CD4-positive, alpha-beta T cell treated with Interleukin-15 for 4 hours (primary cell): ENCODE data around the gene CACYBP.
"Not testable (repeated sequence)": the region's sequence is repeated elsewhere in the genome, so short reads cannot be mapped to it uniquely, and the experiment has no call there.

Experiments
- DNase-seq: peaks from one replicate; pipeline ENCODE4 v3.0.0-alpha.2; 2020; ENCODE audit warnings: low spot score

CACYBP gene

GRCh38 chr1:175009532-175009931 lies 9.8 kb downstream of the CACYBP start:
- DNase-seq, result no peak

- no peak for DNase-seq
Measured at GRCh38 chr1:175013445-175013844, 13.7 kb downstream of the CACYBP start.

- DNase-seq, result no peak
Measured at GRCh38 chr1:175015243-175015642, 15.5 kb downstream of the CACYBP start.

- no peak for DNase-seq
Measured at GRCh38 chr1:175019524-175019923, 19.8 kb downstream of the CACYBP start.

- peak; percentile 99 for DNase-seq
Measured at GRCh38 chr1:175023043-175023921, 23.5 kb downstream of the CACYBP start, which contains the start of gene MRPS14. MRPS14 (minus strand) TSS chr1:175023425; CDS start chr1:175023408, 17 bp downstream.

- DNase-seq, result not testable (repeated sequence)
Measured at GRCh38 chr1:175023922-175024242, 24.1 kb downstream of the CACYBP start.

- no peak for DNase-seq
Measured at GRCh38 chr1:175024773-175025172, 25.0 kb downstream of the CACYBP start.

GRCh38 chr1:175033953-175034352 lies 34.2 kb downstream of the CACYBP start:
- DNase-seq, result no peak

GRCh38 chr1:175034775-175035174 lies 35.0 kb downstream of the CACYBP start:
- DNase-seq, result no peak

GRCh38 chr1:175035865-175036264 lies 36.1 kb downstream of the CACYBP start:
- no peak for DNase-seq

- no peak for DNase-seq
Measured at GRCh38 chr1:175036476-175036875, 36.7 kb downstream of the CACYBP start.

- DNase-seq, result no peak
Measured at GRCh38 chr1:175037416-175037815, 37.7 kb downstream of the CACYBP start.

GRCh38 chr1:175040324-175040879 lies 40.7 kb downstream of the CACYBP start:
- DNase-seq, result no peak

- DNase-seq, result no peak
Measured at GRCh38 chr1:175042650-175043049, 42.9 kb downstream of the CACYBP start.

- DNase-seq, result no peak
Measured at GRCh38 chr1:175043824-175044223, 44.1 kb downstream of the CACYBP start.

GRCh38 chr1:175044591-175044990 lies 44.8 kb downstream of the CACYBP start:
- not testable (repeated sequence) for DNase-seq

- no peak for DNase-seq
Measured at GRCh38 chr1:175045097-175045496, 45.4 kb downstream of the CACYBP start.

GRCh38 chr1:175045519-175045918 lies 45.8 kb downstream of the CACYBP start:
- DNase-seq, result no peak

GRCh38 chr1:175050992-175051391 lies 51.2 kb downstream of the CACYBP start:
- no peak for DNase-seq

GRCh38 chr1:175054736-175055135 lies 55.0 kb downstream of the CACYBP start:
- no peak for DNase-seq
